A673 (cell line): Measurements from ENCODE around the gene CNPY1. TPM values are rescaled to one million over a fixed set of nuclear protein-coding genes. Genes with fewer than 3 reads are reported as not detected.

Source experiments
- BruUV-seq: library from RNA; stranded (reverse); fragments of 400-500 nt; replicated peaks from 2 replicates; lab custom pipeline; 2021; lab: Mats Ljungman, UMichigan
- CTCF ChIA-PET: fragments of 300-600 bp; sonication (Branson Sonifier 250); formaldehyde crosslinking; loops from one replicate; lab custom pipeline; 2022; ENCODE audit warnings: antibody characterized with exemption; lab: Charles Lee
- POLR2A ChIA-PET: fragments of 300-600 bp; sonication (Branson Sonifier 250); formaldehyde crosslinking; loops from one replicate; lab custom pipeline; 2022; ENCODE audit warnings: antibody characterized with exemption; ENCODE audit not compliant: low non-redundant PET; lab: Charles Lee
- DNase-seq: peaks from one replicate; pipeline ENCODE4 v3.0.0-alpha.2; 2015; ENCODE audit warnings: low spot score
- H3K27ac ChIP-seq: fragments of 200-600 bp; sonication (generic); 2 replicates; pipeline ENCODE4 v1.5.1; 2016; ENCODE audit warnings: mixed run types, low read depth, mild to moderate bottlenecking, mixed read lengths, antibody characterized with exemption, low read length; ENCODE audit not compliant: poor library complexity, severe bottlenecking
- H3K27me3 ChIP-seq: fragments of 200-600 bp; sonication (generic); replicated peaks from 2 replicates; pipeline ENCODE4 v1.6.1; 2017; ENCODE audit warnings: mixed run types, low read depth, mild to moderate bottlenecking, mixed read lengths, antibody characterized with exemption, low read length; ENCODE audit not compliant: insufficient read depth, poor library complexity
- H3K36me3 ChIP-seq: fragments of 200-600 bp; sonication (generic); 2 replicates; pipeline ENCODE4 v1.6.1; 2016; ENCODE audit warnings: mixed run types, mild to moderate bottlenecking, mixed read lengths, antibody characterized with exemption, low read length; ENCODE audit not compliant: insufficient read depth, poor library complexity, severe bottlenecking
- H3K4me1 ChIP-seq: fragments of 200-600 bp; sonication (generic); 2 replicates; pipeline ENCODE4 v1.6.1; 2017; ENCODE audit warnings: mixed run types, mild to moderate bottlenecking, mixed read lengths, antibody characterized with exemption, low read length; ENCODE audit not compliant: insufficient read depth, poor library complexity, severe bottlenecking
- H3K4me3 ChIP-seq: fragments of 200-600 bp; sonication (generic); 2 replicates; pipeline ENCODE4 v1.5.1; 2016; ENCODE audit warnings: low read depth, mixed run types, mild to moderate bottlenecking, mixed read lengths, low read length; ENCODE audit not compliant: poor library complexity, severe bottlenecking
- H3K9me3 ChIP-seq: fragments of 200-600 bp; sonication (generic); 2 replicates; pipeline ENCODE4 v1.6.1; 2016; ENCODE audit warnings: mixed run types, low read depth, mild to moderate bottlenecking, mixed read lengths, antibody characterized with exemption, low read length; ENCODE audit not compliant: poor library complexity, severe bottlenecking
- EZH2 ChIP-seq: fragments of 200-600 bp; sonication (generic); IDR thresholded peaks from 2 replicates; pipeline ENCODE4 v1.6.1; 2017; ENCODE audit warnings: borderline replicate concordance, low read depth, mild to moderate bottlenecking, mixed read lengths, antibody characterized with exemption, low read length; ENCODE audit not compliant: poor library complexity, severe bottlenecking
- intact Hi-C: fragments of 100-400 bp; cut with micrococcal nuclease; formaldehyde crosslinking; loops from one replicate; pipeline ENCODE4 v1.10.0; 2022; ENCODE audit not compliant: unreplicated experiment
- total RNA-seq: library from RNA; stranded (reverse); gene quantifications from 2 replicates; pipeline ENCODE4 v1.2.3, GENCODE V29; 2021
- TF ChIP-seq, protein P1 (sequence below): fragments of 300-800, 200-600 bp; sonication (generic); conservative IDR thresholded peaks from 2 replicates; pipeline ENCODE4 v1.5.1; 2017; ENCODE audit warnings: low read depth, mild to moderate bottlenecking, antibody characterized with exemption, low read length, moderate library complexity, mixed read lengths

Gene CNPY1
- total RNA-seq, 1 experiment from 2014 or later: not detected

GRCh38 chr7:155470686-155471638, 75.4 kb downstream of the CNPY1 start:
- Histone ChIP-seq H3K36me3 (no peaks in the 10 kb centered on the region), H3K4me1 (peaks cover 44% of the 10 kb centered on the region), H3K27ac (no peak overlapping the region), H3K9me3 (no peaks in the 10 kb centered on the region), H3K4me3 (no peak overlapping the region), H3K27me3 (peaks cover 88% of the 10 kb centered on the region)
- ChIA-PET CTCF (no interaction called here), POLR2A (no interaction called here)
- peak; percentile 55 for DNase-seq
- intact Hi-C loops: no loop called here
- TF ChIP-seq EZH2: no peak
- TF ChIP-seq, protein P1, sequence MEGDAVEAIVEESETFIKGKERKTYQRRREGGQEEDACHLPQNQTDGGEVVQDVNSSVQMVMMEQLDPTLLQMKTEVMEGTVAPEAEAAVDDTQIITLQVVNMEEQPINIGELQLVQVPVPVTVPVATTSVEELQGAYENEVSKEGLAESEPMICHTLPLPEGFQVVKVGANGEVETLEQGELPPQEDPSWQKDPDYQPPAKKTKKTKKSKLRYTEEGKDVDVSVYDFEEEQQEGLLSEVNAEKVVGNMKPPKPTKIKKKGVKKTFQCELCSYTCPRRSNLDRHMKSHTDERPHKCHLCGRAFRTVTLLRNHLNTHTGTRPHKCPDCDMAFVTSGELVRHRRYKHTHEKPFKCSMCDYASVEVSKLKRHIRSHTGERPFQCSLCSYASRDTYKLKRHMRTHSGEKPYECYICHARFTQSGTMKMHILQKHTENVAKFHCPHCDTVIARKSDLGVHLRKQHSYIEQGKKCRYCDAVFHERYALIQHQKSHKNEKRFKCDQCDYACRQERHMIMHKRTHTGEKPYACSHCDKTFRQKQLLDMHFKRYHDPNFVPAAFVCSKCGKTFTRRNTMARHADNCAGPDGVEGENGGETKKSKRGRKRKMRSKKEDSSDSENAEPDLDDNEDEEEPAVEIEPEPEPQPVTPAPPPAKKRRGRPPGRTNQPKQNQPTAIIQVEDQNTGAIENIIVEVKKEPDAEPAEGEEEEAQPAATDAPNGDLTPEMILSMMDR: no peak
- BruUV-seq: no TSS peak

GRCh38 chr7:155470186-155470487, 76.2 kb downstream of the CNPY1 start:
- BruUV-seq: no TSS peak
- DNase-seq: no peak
- ChIA-PET CTCF (no interaction called here), POLR2A (no interaction called here)
- Histone ChIP-seq H3K4me1 (peaks cover 44% of the 10 kb centered on the region), H3K4me3 (no peak overlapping the region), H3K27me3 (peaks cover 90% of the 10 kb centered on the region), H3K27ac (no peak overlapping the region), H3K36me3 (no peaks in the 10 kb centered on the region), H3K9me3 (no peaks in the 10 kb centered on the region)
- no peak for TF ChIP-seq EZH2
- intact Hi-C loops: no loop called here

DNA sequence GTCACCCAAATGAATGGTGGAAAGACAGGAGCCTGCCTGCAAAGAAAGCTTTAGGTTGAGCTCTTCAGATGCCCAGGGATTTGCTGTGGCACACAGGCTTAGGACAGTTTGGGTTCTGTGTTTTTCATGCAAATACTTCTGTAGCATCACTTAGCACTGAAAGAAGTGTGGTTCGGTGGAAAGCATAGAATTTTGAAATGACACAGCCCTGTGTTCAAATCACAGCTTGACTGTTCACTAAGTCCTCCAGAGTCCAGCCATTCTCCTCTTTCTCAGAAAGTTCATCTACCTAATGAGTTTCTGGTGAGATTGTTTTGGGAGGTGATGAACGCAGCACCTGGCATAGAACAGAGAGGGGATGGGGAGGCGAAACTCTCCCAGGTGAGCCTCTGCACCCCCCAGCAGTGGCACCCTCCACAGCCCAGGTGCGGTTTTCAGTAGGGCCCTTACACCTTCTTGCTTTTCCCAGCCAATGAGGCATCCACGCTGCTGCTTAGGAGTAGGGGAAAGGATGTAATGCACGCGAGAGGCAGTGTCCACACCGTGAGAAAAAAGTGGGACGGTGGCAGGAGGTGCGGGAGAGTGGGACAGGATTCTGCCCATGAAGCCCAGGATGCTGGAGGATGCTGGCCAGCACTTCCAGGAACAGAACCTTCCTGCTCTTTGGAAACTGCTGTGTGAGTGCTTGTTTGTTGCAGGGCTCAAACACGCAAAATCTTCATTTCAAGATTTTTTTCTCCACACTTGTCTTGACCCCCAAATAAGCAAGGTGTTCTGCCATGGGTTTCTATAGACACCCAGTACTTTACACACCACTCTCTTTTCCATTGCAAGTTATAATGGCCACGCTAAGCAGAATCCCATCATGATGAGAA, 76.8 kb downstream of the CNPY1 start:
- Histone ChIP-seq H3K27ac (no peak overlapping the region), H3K36me3 (no peaks in the 10 kb centered on the region), H3K9me3 (no peaks in the 10 kb centered on the region), H3K4me3 (no peak overlapping the region), H3K4me1 (peaks cover 44% of the 10 kb centered on the region), H3K27me3 (peaks cover 94% of the 10 kb centered on the region)
- CTCF ChIA-PET: no interaction called here
- POLR2A ChIA-PET: no interaction called here
- no peak for TF ChIP-seq EZH2
- TF ChIP-seq, protein P1: no peak
- intact Hi-C loops: no loop called here
- BruUV-seq: no TSS peak
- DNase-seq: no peak
